Astrocyte (in vitro differentiated cells and primary cell): ENCODE measurements around the gene AGPAT4. TPM values are rescaled to one million over a fixed set of nuclear protein-coding genes. Genes with fewer than 3 reads are reported as not detected.
A peak's percentile ranks its signal among the peaks of the same experiment; 100 is the strongest.

Experiments used
- DNase-seq: peaks from one replicate; pipeline ENCODE4 v3.0.0-alpha.2; 2010; ENCODE audit warnings: low read depth
- FAIRE-seq: peaks from 2 replicates; lab custom pipeline; 2011; peaks lifted over from hg19 to GRCh38; lab: Jason Lieb, UNC
- H2AFZ ChIP-seq: 2 replicates; pipeline ENCODE4 v1.6.0; 2012; ENCODE audit warnings: low read depth, low read length, inconsistent platforms
- H3K27ac ChIP-seq: 2 replicates; pipeline ENCODE4 v1.5.1; 2011; ENCODE audit warnings: low read depth, low read length, inconsistent platforms
- H3K27me3 ChIP-seq: 2 replicates; pipeline ENCODE4 v1.6.0; 2011; ENCODE audit warnings: low read length, inconsistent platforms; ENCODE audit not compliant: insufficient read depth
- H3K36me3 ChIP-seq: 2 replicates; pipeline ENCODE4 v1.5.1; 2011; ENCODE audit warnings: low read length, inconsistent platforms; ENCODE audit not compliant: insufficient read depth
- H3K4me1 ChIP-seq: 2 replicates; pipeline ENCODE4 v1.5.1; 2011; ENCODE audit warnings: low read length, inconsistent platforms; ENCODE audit not compliant: insufficient read depth
- H3K4me2 ChIP-seq: 2 replicates; pipeline ENCODE4 v1.6.0; 2012; ENCODE audit warnings: low read length, inconsistent platforms
- H3K4me3 ChIP-seq: 2 replicates; pipeline ENCODE4 v1.5.1; 2011; ENCODE audit warnings: low read depth, mild to moderate bottlenecking, low read length, inconsistent platforms; ENCODE audit not compliant: insufficient read depth
- H3K79me2 ChIP-seq: 2 replicates; pipeline ENCODE4 v1.6.0; 2012; ENCODE audit warnings: mild to moderate bottlenecking, low read length, inconsistent platforms; ENCODE audit not compliant: insufficient read depth
- H3K9ac ChIP-seq: 2 replicates; pipeline ENCODE4 v1.6.0; 2012; ENCODE audit warnings: mild to moderate bottlenecking, low read length, inconsistent platforms
- H3K9me3 ChIP-seq: 2 replicates; pipeline ENCODE4 v1.5.1; 2012; ENCODE audit warnings: low read depth, mild to moderate bottlenecking, low read length, inconsistent platforms; ENCODE audit not compliant: insufficient read depth
- H4K20me1 ChIP-seq: 2 replicates; pipeline ENCODE4 v1.6.0; 2012; ENCODE audit warnings: low read length, inconsistent platforms; ENCODE audit not compliant: insufficient read depth
- H3K27ac Mint-ChIP-seq: one replicate; pipeline ENCODE4 v1.8.0; 2021; ENCODE audit warnings: mild to moderate bottlenecking, mixed read lengths; ENCODE audit not compliant: unreplicated experiment
- H3K27me3 Mint-ChIP-seq: one replicate; pipeline ENCODE4 v1.8.0; 2021; ENCODE audit warnings: low read depth, mixed read lengths; ENCODE audit not compliant: unreplicated experiment
- H3K36me3 Mint-ChIP-seq: one replicate; pipeline ENCODE4 v1.8.0; 2021; ENCODE audit warnings: low read depth, mixed read lengths; ENCODE audit not compliant: unreplicated experiment
- H3K4me1 Mint-ChIP-seq: one replicate; pipeline ENCODE4 v1.8.0; 2021; ENCODE audit warnings: low read depth, mixed read lengths; ENCODE audit not compliant: unreplicated experiment
- H3K4me3 Mint-ChIP-seq: one replicate; pipeline ENCODE4 v1.8.0; 2021; ENCODE audit warnings: mild to moderate bottlenecking, moderate library complexity, mixed read lengths; ENCODE audit not compliant: unreplicated experiment
- H3K9me3 Mint-ChIP-seq: one replicate; pipeline ENCODE4 v1.8.0; 2021; ENCODE audit warnings: mild to moderate bottlenecking, mixed read lengths; ENCODE audit not compliant: unreplicated experiment
- CTCF ChIP-seq: IDR thresholded peaks from 2 replicates; pipeline ENCODE4 v1.5.1; 2011; ENCODE audit warnings: low read depth, mild to moderate bottlenecking, inconsistent platforms, low read length, moderate library complexity; ENCODE audit not compliant: insufficient read depth
- EZH2 ChIP-seq: IDR thresholded peaks from 2 replicates; pipeline ENCODE4 v1.6.1; 2012; ENCODE audit warnings: mild to moderate bottlenecking, low read length, inconsistent platforms; ENCODE audit not compliant: insufficient read depth
- total RNA-seq: library from RNA; stranded (reverse); gene quantifications from 2 replicates; pipeline ENCODE4 v1.2.1, GENCODE V29; 2021

AGPAT4 gene
- total RNA-seq, 1 donor from 2014 or later, result 27.2 TPM

GRCh38 chr6:161245363-161245762 is 28.5 kb downstream of the AGPAT4 start:
- peaks cover 12% of the 10 kb centered on the region for H3K4me1 ChIP-seq
- no peak overlapping the region for H3K4me3 Mint-ChIP-seq
- TF ChIP-seq CTCF (no peak), EZH2 (no peak)
- H3K36me3 ChIP-seq, result no peaks in the 10 kb centered on the region
- no peak overlapping the region for H3K4me3 ChIP-seq
- H3K9ac ChIP-seq, result no peak overlapping the region
- H3K4me2 ChIP-seq, result no peak overlapping the region
- H3K27ac ChIP-seq, result no peak overlapping the region
- no peaks in the 10 kb centered on the region for H3K27me3 ChIP-seq
- H3K9me3 ChIP-seq, result no peaks in the 10 kb centered on the region
- H3K27me3 Mint-ChIP-seq, result no peaks in the 10 kb centered on the region
- H3K9me3 Mint-ChIP-seq, result no peaks in the 10 kb centered on the region
- no peak overlapping the region for H2AFZ ChIP-seq
- H3K4me1 Mint-ChIP-seq, result peaks cover 6% of the 10 kb centered on the region
- no peak overlapping the region for H3K27ac Mint-ChIP-seq
- peaks cover 51% of the 10 kb centered on the region for H4K20me1 ChIP-seq
- DNase-seq, result no peak
- peaks cover 15% of the 10 kb centered on the region for H3K36me3 Mint-ChIP-seq
- peaks cover 80% of the 10 kb centered on the region for H3K79me2 ChIP-seq
- FAIRE-seq, result no peak

DNA sequence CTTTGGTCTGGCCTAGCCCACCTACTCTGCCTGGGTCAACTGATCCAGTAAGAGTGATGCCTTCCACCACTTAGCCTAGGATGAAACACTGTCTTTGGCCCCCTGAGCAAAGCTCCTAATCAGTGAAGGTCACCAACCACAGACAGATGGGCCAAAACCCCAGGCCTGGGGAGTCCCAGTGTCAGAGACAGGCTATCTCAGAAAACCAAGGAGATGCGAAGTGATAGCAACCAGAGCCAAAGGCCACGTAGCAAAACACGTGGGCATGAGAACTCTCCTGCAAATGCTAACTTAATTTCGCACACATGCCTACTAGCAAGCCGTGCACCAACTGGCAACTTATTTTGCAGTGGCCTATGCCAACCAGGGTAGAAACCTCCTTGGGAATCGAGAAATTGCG is 29.1 kb downstream of the AGPAT4 start:
- H4K20me1 ChIP-seq, result peaks cover 55% of the 10 kb centered on the region
- H3K36me3 ChIP-seq, result no peaks in the 10 kb centered on the region
- Mint-ChIP-seq H3K27me3 (no peaks in the 10 kb centered on the region), H3K9me3 (no peaks in the 10 kb centered on the region), H3K4me1 (peaks cover 6% of the 10 kb centered on the region), H3K27ac (no peak overlapping the region), H3K4me3 (no peak overlapping the region), H3K36me3 (peaks cover 13% of the 10 kb centered on the region)
- TF ChIP-seq EZH2 (no peak), CTCF (no peak)
- no peaks in the 10 kb centered on the region for H3K27me3 ChIP-seq
- H3K9me3 ChIP-seq, result no peaks in the 10 kb centered on the region
- no peak overlapping the region for H3K4me3 ChIP-seq
- peaks cover 12% of the 10 kb centered on the region for H3K4me1 ChIP-seq
- FAIRE-seq (no peak), DNase-seq (no peak)
- H3K4me2 ChIP-seq, result no peak overlapping the region
- H2AFZ ChIP-seq, result no peak overlapping the region
- H3K79me2 ChIP-seq, result peaks cover 80% of the 10 kb centered on the region
- H3K27ac ChIP-seq, result no peak overlapping the region
- H3K9ac ChIP-seq, result no peak overlapping the region

DNA sequence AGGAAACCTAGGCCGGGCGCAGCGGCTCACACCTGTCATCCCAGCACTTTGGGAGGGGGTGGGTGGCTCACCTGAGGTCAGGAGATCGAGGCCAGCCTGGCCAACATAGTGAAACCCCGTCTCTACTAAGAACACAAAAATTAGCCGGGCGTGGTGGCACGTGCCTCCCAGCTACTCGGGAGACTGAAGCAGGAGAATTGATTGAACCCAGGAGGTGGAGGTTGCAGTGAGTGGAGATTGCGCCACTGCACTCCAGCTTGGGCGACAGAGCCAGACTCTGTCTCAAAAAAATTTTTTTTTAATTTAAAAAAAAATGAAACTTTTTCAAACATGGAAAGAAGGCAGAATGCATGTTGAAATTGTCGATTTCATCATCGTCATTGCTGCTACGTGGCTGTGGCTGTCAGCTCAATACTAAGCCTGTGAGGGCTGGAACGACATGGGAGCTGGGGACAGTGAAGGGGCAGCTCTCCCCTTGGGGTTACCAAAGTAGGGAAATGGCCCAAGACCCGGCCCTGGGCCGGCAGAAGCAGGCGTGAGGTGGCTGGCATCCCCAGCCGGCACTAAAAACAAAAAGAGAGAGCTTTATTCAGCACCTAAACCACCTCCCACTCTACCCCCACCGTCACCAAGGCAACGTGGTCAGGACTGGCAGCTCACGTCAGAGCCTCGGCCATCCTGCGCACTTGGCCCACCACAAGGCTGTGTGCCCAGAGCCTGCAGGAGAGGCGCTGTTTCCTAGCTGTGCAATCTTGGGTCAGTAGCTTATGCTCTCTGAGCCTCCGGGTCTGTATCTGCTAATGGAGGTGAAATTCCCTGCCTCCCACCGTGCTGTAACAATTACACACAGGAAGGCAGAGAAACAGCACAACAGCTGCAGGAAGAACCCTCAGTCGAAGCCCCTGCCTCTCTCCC is 30.8 kb downstream of the AGPAT4 start:
- FAIRE-seq (no peak), DNase-seq (peak; percentile 87)
- H2AFZ ChIP-seq, result peak overlapping the region; percentile 27
- H3K36me3 ChIP-seq, result no peaks in the 10 kb centered on the region
- no peak overlapping the region for H3K4me3 ChIP-seq
- no peaks in the 10 kb centered on the region for H3K9me3 ChIP-seq
- peak overlapping the region; percentile 36 for H3K9ac ChIP-seq
- H3K27me3 ChIP-seq, result no peaks in the 10 kb centered on the region
- H3K4me1 ChIP-seq, result peaks cover 12% of the 10 kb centered on the region
- peaks cover 62% of the 10 kb centered on the region for H4K20me1 ChIP-seq
- peaks cover 14% of the 10 kb centered on the region for H3K36me3 Mint-ChIP-seq
- no peak overlapping the region for H3K27ac Mint-ChIP-seq
- H3K27ac ChIP-seq, result peak overlapping the region; percentile 31
- no peaks in the 10 kb centered on the region for H3K27me3 Mint-ChIP-seq
- H3K79me2 ChIP-seq, result peaks cover 73% of the 10 kb centered on the region
- no peaks in the 10 kb centered on the region for H3K9me3 Mint-ChIP-seq
- no peak overlapping the region for H3K4me3 Mint-ChIP-seq
- peaks cover 6% of the 10 kb centered on the region for H3K4me1 Mint-ChIP-seq
- TF ChIP-seq CTCF, result no peak
- TF ChIP-seq EZH2, result no peak
- peak overlapping the region; percentile 69 for H3K4me2 ChIP-seq
